ENCODE data around the gene RNASE13. TPM values are rescaled to one million over a fixed set of nuclear protein-coding genes. Genes with fewer than 3 reads are reported as not detected.
A peak's percentile ranks its signal among the peaks of the same experiment; 100 is the strongest.
"Not testable (repeated sequence)": the region's sequence is repeated elsewhere in the genome, so short reads cannot be mapped to it uniquely, and the experiment has no call there.

Gene RNASE13
- total RNA-seq, 1 experiment from 2014 or later: not detected

- H3K4me1 ChIP-seq (replicated peaks; ENCODE audit: insufficient read depth): peaks cover 15% of the 10 kb centered on the region
- no peak within 1 kb of the TSS for H3K4me3 ChIP-seq
- BruUV-seq (replicated peaks): no TSS peak
- H3K9me2 ChIP-seq (ENCODE audit: insufficient read depth): no peaks in the 10 kb centered on the region
- peaks cover 9% of the 10 kb centered on the region; the same call in 1 of the 2 replicates for H3F3A ChIP-seq (ENCODE audit: insufficient read depth, low read depth)
- no peaks in the 10 kb centered on the region for H3K36me3 ChIP-seq (ENCODE audit: low read depth)
- H3K9me3 ChIP-seq (ENCODE audit: insufficient read depth, low read depth): no peaks in the 10 kb centered on the region
- DNase-seq: no peak
- TF ChIP-seq CTCF (conservative IDR thresholded peaks at IDR 0.05) (no peak), EZH2 (IDR thresholded peaks at IDR 0.05; ENCODE audit: low read depth) (no peak)
- no peak within 1 kb of the TSS for H3K4me2 ChIP-seq
- no peaks in the 10 kb centered on the region for H3K27me3 ChIP-seq (ENCODE audit: insufficient read depth, low read depth)
- POLR2A ChIA-PET (ENCODE audit: unreplicated experiment): no interaction called here
- no peak within 1 kb of the TSS for H2AFZ ChIP-seq
- H4K20me1 ChIP-seq (ENCODE audit: insufficient read depth): no peaks in the 10 kb centered on the region
- intact Hi-C loops (cut with micrococcal nuclease; ENCODE audit: unreplicated experiment): no loop called here
- CTCF ChIA-PET: interaction anchor here (0.6 kb wide), 1 partner anchor 344 kb away, joined by 4 read pairs; no protein-coding TSS in a partner anchor
- H3K79me2 ChIP-seq (ENCODE audit: low read depth): no peaks in the 10 kb centered on the region
- H3K27ac ChIP-seq: no peak within 1 kb of the TSS
These were observed 7.2 kb upstream of the RNASE13 start, which contains the start of gene RNASE7 for GRCh38 chr14:21041676-21042433. RNASE7 (plus strand) TSS chr14:21042362; CDS start chr14:21042993, 631 bp downstream.

- H3K36me3 ChIP-seq (ENCODE audit: low read depth); BruUV-seq (replicated peaks); H2AFZ ChIP-seq; H4K20me1 ChIP-seq (ENCODE audit: insufficient read depth); H3K4me3 ChIP-seq; DNase-seq; H3F3A ChIP-seq (ENCODE audit: insufficient read depth, low read depth); H3K79me2 ChIP-seq (ENCODE audit: low read depth); H3K27ac ChIP-seq; H3K4me2 ChIP-seq; POLR2A ChIA-PET (ENCODE audit: unreplicated experiment); H3K27me3 ChIP-seq (ENCODE audit: insufficient read depth, low read depth); H3K9me2 ChIP-seq (ENCODE audit: insufficient read depth); H3K9me3 ChIP-seq (ENCODE audit: insufficient read depth, low read depth): not testable (repeated sequence)
- H3K4me1 ChIP-seq (replicated peaks; ENCODE audit: insufficient read depth): peaks cover 15% of the 10 kb centered on the region
- CTCF ChIA-PET: interaction anchor here (0.6 to 2.0 kb wide), 2 partner anchors 20 to 26 kb away, joined by 3 to 18 read pairs; no protein-coding TSS in a partner anchor
- intact Hi-C loops (cut with micrococcal nuclease; ENCODE audit: unreplicated experiment): loop anchor here (1.0 kb wide), 2 partner anchors 27 to 184 kb away; no protein-coding TSS in a partner anchor
These were observed 6.3 kb upstream of the RNASE13 start for GRCh38 chr14:21040941-21041340.

- Histone ChIP-seq H3K27ac (no peak overlapping the region), H3K9me3 (ENCODE audit: insufficient read depth, low read depth) (no peaks in the 10 kb centered on the region), H3F3A (ENCODE audit: insufficient read depth, low read depth) (peaks cover 9% of the 10 kb centered on the region; the same call in 1 of the 2 replicates), H3K79me2 (ENCODE audit: low read depth) (no peaks in the 10 kb centered on the region), H3K4me1 (replicated peaks; ENCODE audit: insufficient read depth) (peaks cover 15% of the 10 kb centered on the region), H3K9me2 (ENCODE audit: insufficient read depth) (no peaks in the 10 kb centered on the region), H4K20me1 (ENCODE audit: insufficient read depth) (no peaks in the 10 kb centered on the region), H3K27me3 (ENCODE audit: insufficient read depth, low read depth) (no peaks in the 10 kb centered on the region), H3K4me3 (no peak overlapping the region), H3K4me2 (no peak overlapping the region), H2AFZ (no peak overlapping the region), H3K36me3 (ENCODE audit: low read depth) (no peaks in the 10 kb centered on the region)
- ChIA-PET CTCF (interaction anchor here (0.6 to 2.0 kb wide), 3 partner anchors 19 to 70 kb away, joined by 3 to 18 read pairs (median 7); no protein-coding TSS in a partner anchor), POLR2A (ENCODE audit: unreplicated experiment) (no interaction called here)
- no peak for DNase-seq
- no peak for TF ChIP-seq EZH2 (IDR thresholded peaks at IDR 0.05; ENCODE audit: low read depth)
- 0 out of 2 replicates have a peak, but pooled peaks have one; percentile 20 for TF ChIP-seq CTCF (conservative IDR thresholded peaks at IDR 0.05)
- intact Hi-C loops (cut with micrococcal nuclease; ENCODE audit: unreplicated experiment): loop anchor here (1.0 kb wide), 2 partner anchors 26 to 183 kb away; no protein-coding TSS in a partner anchor
- no TSS peak for BruUV-seq (replicated peaks)
These were observed 5.8 kb upstream of the RNASE13 start for GRCh38 chr14:21040370-21040925.

Measured in PC-9 (cell line).